Kidney (tissue), 14 donors: ENCODE measurements around the gene EGFR. TPM values are rescaled to one million over a fixed set of nuclear protein-coding genes. Genes with fewer than 3 reads are reported as not detected.

Experiments
- DNase-seq, 5 donors: peaks; one replicate each; pipeline ENCODE4 v3.0.0-alpha.2; 2013 to 2020
- FAIRE-seq: peaks from 2 replicates; lab custom pipeline; 2012; peaks lifted over from hg19 to GRCh38; lab: Jason Lieb, UNC
- H3K27ac ChIP-seq, 2 donors: one replicate each; pipeline ENCODE4 v1.7.0; 2013; ENCODE audit warnings: low read depth in 2 of 2, low read length in 2 of 2, inconsistent platforms in 1 of 2
- H3K27me3 ChIP-seq: one replicate; pipeline ENCODE4 v1.7.1; 2013; ENCODE audit warnings: low read length, inconsistent platforms; ENCODE audit not compliant: control insufficient read depth, insufficient read depth
- H3K36me3 ChIP-seq, 3 donors: one replicate each; pipeline versions ENCODE4 v1.7.0 to v1.7.1; 2013; ENCODE audit warnings: low read length in 3 of 3, control low read depth in 1 of 3, inconsistent platforms in 1 of 3; ENCODE audit not compliant: insufficient read depth in 3 of 3, control insufficient read depth in 2 of 3
- H3K4me1 ChIP-seq, 3 donors: one replicate each; pipeline versions ENCODE4 v1.7.0 to v1.7.1; 2013; ENCODE audit warnings: low read length in 3 of 3, inconsistent platforms in 1 of 3, low read depth in 1 of 3; ENCODE audit not compliant: control insufficient read depth in 2 of 3, insufficient read depth in 2 of 3
- H3K4me3 ChIP-seq, 3 donors: one replicate each; pipeline versions ENCODE4 v1.7.0 to v1.8.1; 2013; ENCODE audit warnings: low read length in 3 of 3, control low read depth in 1 of 3, inconsistent platforms in 1 of 3
- H3K9ac ChIP-seq, 3 donors: one replicate each; pipeline versions ENCODE4 v1.7.0 to v1.7.1; 2013; ENCODE audit warnings: low read length in 3 of 3, control low read depth in 1 of 3, inconsistent platforms in 1 of 3
- H3K9me3 ChIP-seq, 3 donors: one replicate each; pipeline versions ENCODE4 v1.7.0 to v1.7.1; 2013; ENCODE audit warnings: low read length in 3 of 3, control low read depth in 1 of 3, inconsistent platforms in 1 of 3; ENCODE audit not compliant: control insufficient read depth in 2 of 3, insufficient read depth in 1 of 3
- CTCF ChIP-seq: IDR thresholded peaks from 3 replicates; pipeline ENCODE4 v1.5.1; 2012; ENCODE audit warnings: mild to moderate bottlenecking, moderate library complexity, borderline replicate concordance; ENCODE audit not compliant: insufficient read depth; ENCODE audit errors: extremely low read depth
- intact Hi-C: fragments of 100-400 bp; cut with DNase I; formaldehyde crosslinking; loops from one replicate; pipeline ENCODE4 v1.11.1; 2022
- polyA plus RNA-seq: library from polyadenylated mRNA; stranded (reverse); fragments of 350-450 nt; fragmentation: Illumina TruSeq; extraction: RNeasy Lipid Tissue Mini Kit (QIAGEN cat#74804); gene quantifications from one replicate; pipeline ENCODE4 v1.2.3, GENCODE V29; 2014; ENCODE audit warnings: low read depth, low replicate concordance; ENCODE audit not compliant: insufficient read depth
- total RNA-seq: library from RNA; stranded (reverse); fragmentation: NEBNext Ultra II Directional; extraction: Animal tissue kit (Norgen Biotek cat#: 25700); gene quantifications from one replicate; pipeline ENCODE4 v1.2.1, GENCODE V29; 2021
- donor health status: control.
- donor health status: control.
- donor health status: control.
- donor health status: control.
- donor health status: control.
- donor health status: DM: yes; HTN: yes; CAD: no.
- donor health status: Normal renal cell carcinoma (clear cell type).

The EGFR gene
- total and polyA plus RNA-seq, 2 donors from 2014 or later: 5.9 to 61.3 TPM

- Histone ChIP-seq H3K9me3 (no peaks in the 10 kb centered on the region), H3K36me3 (peaks cover 2 to 11% (median 11%) of the 10 kb centered on the region in 3 donors), H3K9ac (no peak overlapping the region), H3K27me3 (no peaks in the 10 kb centered on the region), H3K27ac (no peak overlapping the region), H3K4me3 (no peak overlapping the region), H3K4me1 (peaks cover 4 to 14% (median 6%) of the 10 kb centered on the region in 3 donors)
- intact Hi-C loops: no loop called here
- FAIRE-seq: no peak
- no peak for TF ChIP-seq CTCF
- DNase-seq: no peak
These were observed 165.1 kb downstream of the EGFR start for GRCh38 chr7:55183897-55184296.

- H3K36me3 ChIP-seq: peaks cover 2 to 11% (median 11%) of the 10 kb centered on the region in 3 donors
These were observed 166.5 kb downstream of the EGFR start for GRCh38 chr7:55185321-55185802.

GRCh38 chr7:55185941-55186609 lies 167.3 kb downstream of the EGFR start:
- no peak for TF ChIP-seq CTCF
- FAIRE-seq (no peak), DNase-seq (no peak)
- H3K9ac ChIP-seq: no peak overlapping the region
- no peaks in the 10 kb centered on the region for H3K27me3 ChIP-seq
- H3K4me1 ChIP-seq: peaks cover 3 to 10% (median 9%) of the 10 kb centered on the region in 3 donors
- no peaks in the 10 kb centered on the region for H3K9me3 ChIP-seq
- peaks cover 2 to 11% (median 9%) of the 10 kb centered on the region in 3 donors for H3K36me3 ChIP-seq
- H3K4me3 ChIP-seq: no peak overlapping the region
- no peak overlapping the region for H3K27ac ChIP-seq
- intact Hi-C loops: no loop called here

More at GRCh38 chr7:55185321-55185802, 166.5 kb downstream of the EGFR start:
- intact Hi-C loops: no loop called here
- Histone ChIP-seq H3K27ac (no peak overlapping the region), H3K9me3 (no peaks in the 10 kb centered on the region), H3K4me1 (peaks cover 3 to 9% (median 8%) of the 10 kb centered on the region in 3 donors), H3K9ac (no peak overlapping the region), H3K4me3 (no peak overlapping the region), H3K27me3 (no peaks in the 10 kb centered on the region)
- no peak for TF ChIP-seq CTCF
- DNase-seq (no peak), FAIRE-seq (no peak)
